H9 (cell line): Measurements from ENCODE around the gene RBM5. TPM values are rescaled to one million over a fixed set of nuclear protein-coding genes. Genes with fewer than 3 reads are reported as not detected.

Experiments used
- DNase-seq: peaks from one replicate; pipeline ENCODE4 v3.0.0-alpha.2; 2017
- H2AFZ ChIP-seq: one replicate; pipeline ENCODE4 v1.6.1; 2013; ENCODE audit warnings: mild to moderate bottlenecking, low read length, control low read depth, moderate library complexity
- H2AK5ac ChIP-seq: 2 replicates; pipeline ENCODE4 v1.6.1; 2013; ENCODE audit warnings: low read length, control low read depth, mixed read lengths; ENCODE audit not compliant: insufficient read length
- H2BK120ac ChIP-seq: one replicate; pipeline ENCODE4 v1.6.1; 2013; ENCODE audit warnings: low read depth, mild to moderate bottlenecking, low read length, control low read depth, inconsistent platforms; ENCODE audit not compliant: poor library complexity, severe bottlenecking
- H2BK12ac ChIP-seq: 2 replicates; pipeline ENCODE4 v1.6.1; 2013; ENCODE audit warnings: low read length, control low read depth, mixed read lengths, low read depth; ENCODE audit not compliant: insufficient read length
- H2BK15ac ChIP-seq: 2 replicates; pipeline ENCODE4 v1.6.1; 2013; ENCODE audit warnings: low read depth, low read length, control low read depth
- H2BK20ac ChIP-seq: one replicate; pipeline ENCODE4 v1.6.1; 2013; ENCODE audit warnings: low read depth, mild to moderate bottlenecking, low read length, control low read depth, inconsistent platforms; ENCODE audit not compliant: poor library complexity, severe bottlenecking
- H2BK5ac ChIP-seq: 2 replicates; pipeline ENCODE4 v1.6.1; 2013; ENCODE audit warnings: low read length, control low read depth, mixed read lengths; ENCODE audit not compliant: insufficient read length
- H3K14ac ChIP-seq: 2 replicates; pipeline ENCODE4 v1.6.1; 2013; ENCODE audit warnings: low read length, control low read depth; ENCODE audit not compliant: insufficient read depth
- H3K18ac ChIP-seq: 2 replicates; pipeline ENCODE4 v1.6.1; 2013; ENCODE audit warnings: low read depth, mild to moderate bottlenecking, mixed read lengths, low read length, control low read depth; ENCODE audit not compliant: insufficient read length
- H3K23ac ChIP-seq: 2 replicates; pipeline ENCODE4 v1.6.1; 2013; ENCODE audit warnings: low read length, control low read depth, mixed read lengths, low read depth; ENCODE audit not compliant: insufficient read length
- H3K23me2 ChIP-seq: 2 replicates; pipeline ENCODE4 v1.6.1; 2013; ENCODE audit warnings: low read depth, mild to moderate bottlenecking, mixed read lengths, low read length, control low read depth; ENCODE audit not compliant: insufficient read length, poor library complexity, severe bottlenecking
- H3K27ac ChIP-seq: 2 replicates; pipeline ENCODE4 v1.5.1; 2013; ENCODE audit warnings: low read length, control low read depth, mixed read lengths, low read depth; ENCODE audit not compliant: insufficient read length
- H3K27me3 ChIP-seq: 2 replicates; pipeline ENCODE4 v1.6.1; 2013; ENCODE audit warnings: low read length, control low read depth, inconsistent platforms; ENCODE audit not compliant: insufficient read depth
- H3K4ac ChIP-seq: 2 replicates; pipeline ENCODE4 v1.6.1; 2013; ENCODE audit warnings: low read depth, mild to moderate bottlenecking, control low read depth, inconsistent platforms, low read length, moderate library complexity
- H3K4me1 ChIP-seq: 2 replicates; pipeline ENCODE4 v1.6.1; 2013; ENCODE audit warnings: low read length, control low read depth, inconsistent platforms; ENCODE audit not compliant: insufficient read depth
- H3K4me2 ChIP-seq: 2 replicates; pipeline ENCODE4 v1.6.1; 2013; ENCODE audit warnings: low read length, control low read depth, mixed read lengths; ENCODE audit not compliant: insufficient read length, insufficient read depth
- H3K56ac ChIP-seq: 2 replicates; pipeline ENCODE4 v1.6.1; 2013; ENCODE audit warnings: low read depth, mild to moderate bottlenecking, mixed read lengths, low read length, control low read depth; ENCODE audit not compliant: insufficient read length
- H3K79me1 ChIP-seq: 2 replicates; pipeline ENCODE4 v1.6.1; 2013; ENCODE audit warnings: low read depth, mild to moderate bottlenecking, moderate library complexity, low read length, control low read depth, inconsistent platforms; ENCODE audit not compliant: insufficient read depth, poor library complexity, severe bottlenecking
- H3K79me2 ChIP-seq: 2 replicates; pipeline ENCODE4 v1.6.1; 2013; ENCODE audit warnings: low read length, control low read depth, inconsistent platforms; ENCODE audit not compliant: insufficient read depth
- H3K9ac ChIP-seq: 2 replicates; pipeline ENCODE4 v1.6.1; 2013; ENCODE audit warnings: low read length, control low read depth, mixed read lengths; ENCODE audit not compliant: insufficient read length; ENCODE audit errors: extremely low read depth
- H3K9me3 ChIP-seq: one replicate; pipeline ENCODE4 v1.6.1; 2013; ENCODE audit warnings: low read depth, low read length, inconsistent platforms; ENCODE audit not compliant: control insufficient read depth
- H3T11ph ChIP-seq: one replicate; pipeline ENCODE4 v1.6.1; 2013; ENCODE audit warnings: mild to moderate bottlenecking, low read length, control low read depth, inconsistent platforms
- H4K20me1 ChIP-seq: one replicate; pipeline ENCODE4 v1.6.1; 2013; ENCODE audit not compliant: control insufficient read depth, insufficient read length, insufficient read depth
- H4K5ac ChIP-seq: 2 replicates; pipeline ENCODE4 v1.6.1; 2013; ENCODE audit warnings: low read depth, mild to moderate bottlenecking, mixed read lengths, low read length, control low read depth; ENCODE audit not compliant: insufficient read length
- H4K8ac ChIP-seq: replicated peaks from 2 replicates; pipeline ENCODE4 v1.6.1; 2013; ENCODE audit warnings: low read length, control low read depth, mixed read lengths, low read depth; ENCODE audit not compliant: insufficient read length
- H4K91ac ChIP-seq: 2 replicates; pipeline ENCODE4 v1.6.1; 2013; ENCODE audit warnings: low read depth, mild to moderate bottlenecking, moderate library complexity, mixed read lengths, low read length, control low read depth; ENCODE audit not compliant: insufficient read length
- H3K27ac Mint-ChIP-seq, 3 experiments: 2 replicates in 2 of 3; 3 replicates in 1 of 3; pipeline ENCODE4 v1.8.0; 2020 to 2021; ENCODE audit warnings: mixed read lengths in 3 of 3, mild to moderate bottlenecking in 1 of 3, moderate library complexity in 1 of 3
- H3K27me3 Mint-ChIP-seq: 2 replicates; pipeline ENCODE4 v1.8.0; 2021; ENCODE audit warnings: low read depth, mild to moderate bottlenecking, moderate library complexity, mixed read lengths
- H3K36me3 Mint-ChIP-seq, 3 experiments: 2 replicates in 2 of 3; 3 replicates in 1 of 3; pipeline ENCODE4 v1.8.0; 2020 to 2021; ENCODE audit warnings: low read depth in 3 of 3, mixed read lengths in 3 of 3; ENCODE audit not compliant: insufficient read depth in 1 of 3
- H3K4me1 Mint-ChIP-seq, 2 experiments: 2 replicates each; pipeline ENCODE4 v1.8.0; 2020; ENCODE audit warnings: mixed read lengths in 2 of 2
- H3K4me3 Mint-ChIP-seq, 2 experiments: 2 replicates in 1 of 2; 3 replicates in 1 of 2; pipeline ENCODE4 v1.8.0; 2020 to 2021; ENCODE audit warnings: mild to moderate bottlenecking in 2 of 2, mixed read lengths in 2 of 2, moderate library complexity in 1 of 2
- H3K9me3 Mint-ChIP-seq, 2 experiments: 2 replicates in 1 of 2; 3 replicates in 1 of 2; pipeline ENCODE4 v1.8.0; 2020; ENCODE audit warnings: mild to moderate bottlenecking in 2 of 2, mixed read lengths in 2 of 2, moderate library complexity in 1 of 2
- CTCF ChIP-seq: fragments of 200-600 bp; sonication (generic); conservative IDR thresholded peaks from 3 replicates; pipeline ENCODE4 v1.8.0; 2021; ENCODE audit warnings: antibody characterized with exemption, mild to moderate bottlenecking
- WGBS: extraction: QIAGEN DNeasy Blood & Tissue Kit; methylation state at CpG from one replicate; pipeline ENCODE4 v1.1.7; 2013; ENCODE audit warnings: missing lambda C conversion rate, low lambda C conversion rate, mixed read lengths; ENCODE audit not compliant: insufficient read length; ENCODE audit errors: extremely low coverage; 5-methylcytosine and 5-hydroxymethylcytosine counted together
- total RNA-seq: library from RNA; stranded (reverse); gene quantifications from 2 replicates; pipeline ENCODE4 v1.2.1, GENCODE V29; 2021

Gene RBM5
- total RNA-seq, 1 experiment from 2014 or later = 123 TPM

GRCh38 chr3:50162034-50162883 is 73.5 kb downstream of the RBM5 start:
- Mint-ChIP-seq H3K36me3 (peaks cover 16 to 41% (median 29%) of the 10 kb centered on the region in 3 experiments; a peak in 6 of 7 replicates), H3K4me1 (peaks cover 36 to 53% of the 10 kb centered on the region in 2 experiments), H3K27me3 (no peaks in the 10 kb centered on the region; the same call in 1 of the 2 replicates), H3K4me3 (no peak overlapping the region), H3K9me3 (no peaks in the 10 kb centered on the region), H3K27ac (peak overlapping the region in 2 of 3 experiments; percentile 24 to 40; a peak in 3 of 7 replicates)
- DNase-seq = no peak
- Histone ChIP-seq H3K18ac (no peak overlapping the region), H2BK15ac (no peak overlapping the region), H3K27ac (no peak overlapping the region), H2BK12ac (no peak overlapping the region), H4K5ac (no peak overlapping the region), H4K20me1 (no peaks in the 10 kb centered on the region), H2BK120ac (no peak overlapping the region), H3K14ac (no peak overlapping the region), H2BK5ac (no peak overlapping the region), H3K79me2 (no peaks in the 10 kb centered on the region), H4K91ac (no peak overlapping the region), H3K79me1 (peaks cover 2% of the 10 kb centered on the region), H3T11ph (no peak overlapping the region), H3K27me3 (no peaks in the 10 kb centered on the region), H3K9ac (no peak overlapping the region), H3K4ac (no peak overlapping the region), H3K4me2 (no peak overlapping the region), H3K23me2 (peaks cover 1% of the 10 kb centered on the region), H4K8ac (no peak overlapping the region), H3K56ac (no peak overlapping the region), H3K4me1 (peaks cover 7% of the 10 kb centered on the region; the same call in 1 of the 2 replicates), H2AFZ (no peak overlapping the region), H3K23ac (no peak overlapping the region), H2AK5ac (no peak overlapping the region), H2BK20ac (no peak overlapping the region), H3K9me3 (no peaks in the 10 kb centered on the region)
- no CpG with 5 or more reads among the region's 5 CpGs for WGBS
- no peak for TF ChIP-seq CTCF
